Islet of Langerhans (tissue), 1 donor: Measurements from ENCODE around the gene DPY19L3.
"Not testable (repeated sequence)": the region's sequence is repeated elsewhere in the genome, so short reads cannot be mapped to it uniquely, and the experiment has no call there.

Source experiments
- FAIRE-seq: peaks from one replicate; lab custom pipeline; 2011; peaks lifted over from hg19 to GRCh38; lab: Jason Lieb, UNC

Gene DPY19L3, protein sequence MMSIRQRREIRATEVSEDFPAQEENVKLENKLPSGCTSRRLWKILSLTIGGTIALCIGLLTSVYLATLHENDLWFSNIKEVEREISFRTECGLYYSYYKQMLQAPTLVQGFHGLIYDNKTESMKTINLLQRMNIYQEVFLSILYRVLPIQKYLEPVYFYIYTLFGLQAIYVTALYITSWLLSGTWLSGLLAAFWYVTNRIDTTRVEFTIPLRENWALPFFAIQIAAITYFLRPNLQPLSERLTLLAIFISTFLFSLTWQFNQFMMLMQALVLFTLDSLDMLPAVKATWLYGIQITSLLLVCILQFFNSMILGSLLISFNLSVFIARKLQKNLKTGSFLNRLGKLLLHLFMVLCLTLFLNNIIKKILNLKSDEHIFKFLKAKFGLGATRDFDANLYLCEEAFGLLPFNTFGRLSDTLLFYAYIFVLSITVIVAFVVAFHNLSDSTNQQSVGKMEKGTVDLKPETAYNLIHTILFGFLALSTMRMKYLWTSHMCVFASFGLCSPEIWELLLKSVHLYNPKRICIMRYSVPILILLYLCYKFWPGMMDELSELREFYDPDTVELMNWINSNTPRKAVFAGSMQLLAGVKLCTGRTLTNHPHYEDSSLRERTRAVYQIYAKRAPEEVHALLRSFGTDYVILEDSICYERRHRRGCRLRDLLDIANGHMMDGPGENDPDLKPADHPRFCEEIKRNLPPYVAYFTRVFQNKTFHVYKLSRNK

DNA sequence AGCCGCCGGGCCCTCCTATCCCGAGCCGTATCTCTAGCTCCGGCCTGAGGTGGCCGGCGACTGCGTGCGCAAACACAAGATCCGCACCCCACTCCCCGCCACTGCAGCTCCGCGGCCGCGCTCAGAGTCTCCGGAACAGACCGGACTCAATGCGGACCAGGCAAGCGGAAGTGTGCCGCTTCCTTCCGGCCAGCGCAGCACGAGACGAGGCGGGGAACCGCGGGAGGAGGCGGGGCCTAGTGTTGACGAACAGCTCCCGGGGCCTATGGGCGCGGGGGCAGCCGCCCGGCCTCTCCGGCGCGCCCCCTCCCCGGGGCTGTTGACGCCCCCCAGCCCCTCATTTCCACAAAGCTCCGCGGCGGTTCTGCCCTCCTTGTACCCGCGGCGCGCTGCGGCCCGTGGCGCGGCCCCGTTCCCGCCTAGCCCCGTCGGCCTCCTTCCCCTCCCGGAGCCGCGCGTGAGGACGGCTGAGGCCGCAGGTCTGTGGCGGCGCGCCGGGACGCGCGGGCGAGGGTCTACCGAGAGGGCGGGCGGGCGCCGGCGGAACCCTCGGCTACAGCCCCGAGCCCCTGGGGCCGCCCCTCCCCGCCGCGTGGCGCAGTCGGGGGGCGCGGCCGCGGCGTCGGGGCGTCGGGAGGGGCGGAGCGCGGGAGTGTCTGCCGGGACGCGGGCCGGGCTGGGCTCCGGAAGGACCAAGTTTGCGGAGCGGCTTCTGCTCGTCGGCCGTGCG, at the start of gene DPY19L3:
Gene DPY19L3, plus strand, starts transcription at position 340 of the 730 bp plus-strand sequence. CDS start 2,484 bp downstream, outside the sequence.
- peak; percentile 43 for FAIRE-seq

DNA sequence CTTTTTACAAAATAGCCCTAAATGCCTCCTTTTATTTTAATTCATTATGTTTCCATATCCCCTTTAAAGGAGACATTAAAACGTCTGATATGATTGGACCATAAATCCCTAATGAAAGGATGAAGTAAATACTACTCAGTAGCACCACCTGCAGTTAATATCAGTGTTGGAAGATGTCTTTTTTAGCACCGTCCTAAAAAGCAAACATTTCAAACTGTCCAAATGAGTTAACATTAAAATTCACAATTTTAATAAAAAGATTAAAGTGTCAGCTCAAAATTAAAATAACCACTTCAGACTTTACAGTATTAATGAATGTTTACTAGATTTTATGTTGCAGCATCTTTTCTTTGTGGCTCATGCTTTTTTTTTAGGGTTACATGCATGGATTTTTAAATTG, 47.9 kb upstream of the DPY19L3 start:
- FAIRE-seq = no peak

DNA sequence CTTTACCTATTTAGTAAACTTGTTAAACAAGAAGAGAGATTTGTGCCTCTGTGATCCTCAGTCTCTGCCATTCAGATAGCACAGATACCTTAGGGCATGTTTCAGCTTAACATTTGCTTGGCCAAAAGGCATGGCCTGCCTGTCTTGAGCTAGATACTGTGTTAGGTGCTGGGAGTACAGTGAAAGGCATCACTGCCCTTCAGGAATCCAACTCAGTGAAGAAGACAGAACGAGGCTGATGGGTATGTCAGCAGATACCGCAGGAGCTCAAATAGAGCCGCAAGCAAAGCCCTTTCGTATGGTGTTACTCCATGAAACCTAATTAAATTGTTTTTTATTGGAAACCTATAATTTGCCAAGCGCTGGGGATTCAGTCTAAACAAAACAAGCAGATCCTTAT, 47.2 kb upstream of the DPY19L3 start:
- FAIRE-seq = no peak

DNA sequence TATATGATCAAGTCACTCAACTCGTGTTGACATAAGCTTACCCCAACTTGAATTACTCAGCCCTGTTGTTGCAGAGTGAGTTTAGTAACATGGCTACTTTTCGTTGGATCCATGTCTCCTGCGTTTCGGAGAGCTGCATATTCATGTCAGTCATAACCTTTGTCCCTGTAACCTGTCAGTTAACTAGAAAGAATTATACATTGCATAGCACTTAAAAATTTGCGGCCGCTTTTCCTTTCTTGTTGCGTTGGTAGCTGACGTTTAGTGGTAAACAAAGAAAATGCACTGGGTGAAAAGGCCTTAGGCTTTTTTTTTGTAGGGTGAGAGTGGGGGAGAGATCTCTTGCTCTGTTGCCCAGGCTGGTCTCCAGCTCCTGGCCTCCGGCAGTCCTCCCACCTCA, 46.0 kb upstream of the DPY19L3 start:
- no peak for FAIRE-seq

DNA sequence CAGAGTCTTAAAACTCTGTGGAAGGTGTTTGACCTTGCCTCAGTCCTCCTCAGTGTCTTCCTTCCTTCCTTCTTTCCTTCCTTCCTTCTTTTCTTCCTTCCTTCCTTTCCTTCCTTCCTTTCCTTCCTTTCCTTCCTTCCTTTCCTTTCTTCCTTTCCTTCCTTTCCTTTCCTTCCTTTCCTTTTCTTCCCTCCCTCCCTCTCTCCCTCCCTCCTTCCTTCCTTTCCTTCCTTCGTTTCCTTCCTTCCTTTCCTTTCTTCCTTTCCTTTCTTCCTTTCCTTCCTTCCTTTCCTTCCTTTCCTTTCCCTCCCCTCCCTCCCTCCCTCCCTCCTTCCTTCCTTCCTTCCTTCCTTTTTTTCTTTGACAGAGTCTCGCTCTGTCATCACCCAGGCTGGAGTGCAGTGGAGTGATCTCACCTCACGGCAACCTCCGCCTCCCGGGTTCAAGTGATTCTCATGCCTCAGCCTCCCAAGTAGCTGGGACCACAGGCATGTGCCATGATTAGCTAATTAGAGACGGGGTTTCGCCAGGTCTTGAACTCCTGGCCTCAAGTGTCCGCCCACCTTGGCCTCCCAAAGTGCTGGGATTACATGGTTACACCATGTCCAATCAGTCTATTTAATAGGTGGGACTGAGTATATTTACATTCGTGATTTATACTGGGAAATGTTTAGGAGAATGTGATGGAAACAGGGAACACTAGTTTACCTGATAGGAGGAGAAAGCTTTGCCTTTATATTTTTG, 43.8 kb upstream of the DPY19L3 start:
- no peak for FAIRE-seq

DNA sequence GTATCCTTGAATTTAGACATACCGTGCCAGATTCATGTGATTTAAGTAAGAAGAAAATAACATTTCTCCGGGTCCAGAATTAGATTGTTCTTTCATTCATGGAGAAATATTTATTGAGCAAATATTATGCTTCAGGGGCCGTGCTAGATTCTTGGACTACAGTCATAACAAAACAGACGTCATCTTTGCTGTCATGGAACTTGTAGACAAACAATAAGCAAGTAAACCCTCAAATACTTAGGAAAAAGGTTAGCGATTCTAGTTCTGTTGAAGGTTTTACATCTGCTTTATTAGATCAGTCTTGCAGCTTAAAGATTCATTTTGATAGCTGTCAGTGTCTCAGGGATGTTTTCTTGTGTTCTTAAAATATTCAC, 43.3 kb upstream of the DPY19L3 start:
- FAIRE-seq = no peak

DNA sequence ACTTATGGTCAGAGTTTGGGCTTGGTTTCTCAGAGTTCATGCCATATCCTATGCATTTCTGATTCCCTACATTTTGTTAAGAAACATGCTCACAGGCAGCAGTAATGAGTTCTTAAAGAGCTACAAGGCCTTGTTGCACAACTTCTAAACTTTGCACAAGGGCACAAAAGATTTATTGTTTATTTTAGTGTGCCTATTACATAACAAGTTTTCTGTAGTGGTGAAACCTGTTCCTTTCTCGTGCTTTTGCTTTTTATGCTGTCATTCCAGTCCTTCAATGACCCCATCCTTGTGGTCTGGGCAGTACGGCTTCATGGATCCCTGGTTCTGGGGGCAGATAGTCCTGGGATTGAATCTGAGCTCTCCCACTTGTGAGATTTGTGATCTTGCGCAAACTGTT, 42.4 kb upstream of the DPY19L3 start:
- no peak for FAIRE-seq

DNA sequence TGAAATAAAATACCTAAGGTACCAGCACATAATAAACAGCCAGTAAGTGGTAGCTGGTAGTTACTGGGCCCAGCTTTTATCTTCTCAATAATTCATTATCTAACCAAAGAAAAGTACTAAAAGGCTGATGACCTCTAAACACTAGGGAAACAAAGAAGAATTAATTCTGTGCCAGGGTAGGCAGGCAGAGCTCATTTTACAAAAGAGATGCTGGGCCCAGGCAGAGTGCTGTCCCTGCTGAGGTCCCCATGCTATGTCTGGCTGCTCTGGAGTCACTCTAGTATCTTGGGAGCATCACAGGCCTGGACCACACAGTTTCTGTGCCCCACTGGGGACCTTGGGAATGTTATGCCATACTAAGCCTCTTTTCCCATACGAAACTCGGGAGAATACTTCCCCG, 41.9 kb upstream of the DPY19L3 start:
- FAIRE-seq = no peak

DNA sequence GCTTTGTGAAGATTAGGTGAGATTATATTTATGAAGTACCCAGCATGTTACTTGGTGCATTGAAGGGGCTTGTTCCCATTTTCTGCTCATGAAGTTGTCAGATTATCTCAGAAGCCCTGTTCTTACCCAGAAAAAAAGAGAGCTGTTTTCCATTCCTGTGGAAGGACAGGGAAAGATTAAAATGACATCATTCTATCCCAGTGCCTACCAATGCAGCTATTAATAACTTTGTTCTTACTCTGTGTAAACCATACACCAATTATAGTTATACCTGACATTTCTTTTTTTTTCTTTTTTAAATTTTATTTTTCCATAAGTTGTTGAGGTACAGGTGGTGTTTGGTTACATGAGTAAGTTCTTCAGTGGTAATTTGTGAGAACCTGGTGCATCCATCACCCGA, 41.5 kb upstream of the DPY19L3 start:
- FAIRE-seq = no peak

DNA sequence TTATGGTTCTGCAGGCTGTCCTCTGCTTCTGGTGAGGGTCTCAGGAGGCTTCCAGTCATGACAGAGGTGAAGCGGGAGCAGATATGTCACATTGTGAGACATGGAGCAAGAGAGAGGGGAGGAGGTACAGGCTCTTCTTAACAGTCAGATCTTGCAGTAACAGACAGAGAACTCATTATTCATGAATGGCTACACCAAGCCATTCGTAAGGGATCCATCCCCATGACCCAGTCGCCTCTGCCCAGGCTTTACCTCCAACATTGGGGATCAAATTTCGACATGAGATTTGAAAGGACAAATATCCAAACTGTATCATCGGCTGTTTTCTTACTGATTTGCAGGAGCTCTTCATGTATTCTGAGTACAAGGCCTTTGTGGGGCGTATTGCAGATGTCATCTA, 38.5 kb upstream of the DPY19L3 start:
- no peak for FAIRE-seq

DNA sequence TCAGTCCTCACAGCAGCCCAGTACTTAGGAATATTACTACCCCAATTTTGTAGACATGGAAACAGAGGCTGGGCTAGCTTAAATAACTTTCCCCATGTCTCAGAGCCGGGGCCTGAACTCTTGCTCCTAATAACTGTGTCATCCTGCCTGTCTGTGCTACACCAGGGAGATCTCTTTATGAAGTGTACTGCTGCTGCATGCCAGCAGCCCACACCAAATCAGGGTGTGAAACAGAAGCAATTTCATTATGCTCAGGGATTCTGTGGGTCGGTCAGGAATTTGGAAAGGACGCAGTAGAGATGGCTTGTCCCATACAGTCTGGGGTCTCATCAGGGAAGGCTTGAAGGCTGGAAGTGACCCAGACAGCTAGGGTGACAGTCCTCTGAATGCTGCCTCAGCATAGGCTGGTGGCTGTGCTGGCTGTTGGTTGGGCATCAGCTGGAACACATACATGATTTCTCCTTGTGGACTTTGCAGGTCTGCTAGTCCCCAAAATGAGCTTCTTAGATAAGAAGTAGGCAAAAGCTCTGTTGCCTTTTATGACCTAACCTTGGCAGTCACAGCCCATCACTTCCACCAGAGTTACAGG, 37.5 kb upstream of the DPY19L3 start:
- FAIRE-seq = no peak

DNA sequence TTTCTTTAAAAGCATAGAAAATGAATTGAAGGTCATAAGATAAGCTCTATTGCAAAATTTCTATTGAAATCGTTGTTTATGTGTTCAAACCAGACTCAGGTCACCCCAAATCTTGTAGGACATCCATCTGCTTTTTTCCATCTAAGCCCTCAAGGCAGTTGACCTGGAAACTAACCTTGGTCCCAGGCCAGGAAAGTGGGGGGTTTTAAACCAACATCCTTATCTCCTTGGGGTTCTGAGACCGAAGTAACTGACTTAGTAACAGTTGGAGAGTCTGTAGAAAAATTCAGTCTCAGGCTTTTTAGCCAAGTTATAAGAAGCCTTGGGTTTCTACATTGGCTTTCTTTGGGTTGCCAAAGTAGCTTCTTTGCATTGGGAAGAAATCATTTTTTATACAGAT, 36.8 kb upstream of the DPY19L3 start:
- no peak for FAIRE-seq

DNA sequence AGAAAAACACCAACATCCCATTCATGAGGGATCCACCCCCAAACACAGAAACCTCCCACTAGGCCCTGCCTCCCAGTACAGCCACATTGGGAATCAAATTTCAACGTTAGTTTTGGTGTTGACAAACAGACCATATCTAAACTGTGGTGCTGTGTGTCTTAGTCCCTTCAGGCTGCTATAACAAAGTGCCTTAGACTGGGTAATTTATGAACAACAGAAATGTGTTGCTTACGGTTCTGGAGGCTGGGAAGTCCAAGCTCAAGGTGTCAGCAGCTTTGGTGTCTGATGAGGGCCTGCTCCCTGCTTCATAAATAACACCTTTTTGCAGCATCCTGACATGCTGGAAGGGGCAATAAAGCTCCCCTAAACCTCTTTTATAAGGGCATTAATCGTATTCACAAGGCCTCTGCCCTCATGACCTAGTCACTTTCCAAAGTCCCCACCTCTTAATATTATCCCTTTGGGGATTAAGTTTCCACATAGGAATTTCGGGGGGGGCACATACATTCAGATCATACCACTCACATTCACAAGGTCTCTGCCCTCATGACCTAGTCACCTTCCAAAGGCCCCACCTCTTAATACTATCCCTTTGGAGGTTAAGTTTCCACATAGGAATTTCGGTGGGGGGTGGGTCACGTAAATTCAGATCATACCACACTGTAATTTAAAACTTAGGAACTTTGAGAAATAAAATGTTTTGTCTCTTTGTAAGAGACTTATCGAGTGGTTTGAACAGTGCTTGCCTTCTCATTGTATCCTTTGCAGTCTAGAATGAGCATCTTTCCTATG, 32.6 kb upstream of the DPY19L3 start:
- no peak for FAIRE-seq

DNA sequence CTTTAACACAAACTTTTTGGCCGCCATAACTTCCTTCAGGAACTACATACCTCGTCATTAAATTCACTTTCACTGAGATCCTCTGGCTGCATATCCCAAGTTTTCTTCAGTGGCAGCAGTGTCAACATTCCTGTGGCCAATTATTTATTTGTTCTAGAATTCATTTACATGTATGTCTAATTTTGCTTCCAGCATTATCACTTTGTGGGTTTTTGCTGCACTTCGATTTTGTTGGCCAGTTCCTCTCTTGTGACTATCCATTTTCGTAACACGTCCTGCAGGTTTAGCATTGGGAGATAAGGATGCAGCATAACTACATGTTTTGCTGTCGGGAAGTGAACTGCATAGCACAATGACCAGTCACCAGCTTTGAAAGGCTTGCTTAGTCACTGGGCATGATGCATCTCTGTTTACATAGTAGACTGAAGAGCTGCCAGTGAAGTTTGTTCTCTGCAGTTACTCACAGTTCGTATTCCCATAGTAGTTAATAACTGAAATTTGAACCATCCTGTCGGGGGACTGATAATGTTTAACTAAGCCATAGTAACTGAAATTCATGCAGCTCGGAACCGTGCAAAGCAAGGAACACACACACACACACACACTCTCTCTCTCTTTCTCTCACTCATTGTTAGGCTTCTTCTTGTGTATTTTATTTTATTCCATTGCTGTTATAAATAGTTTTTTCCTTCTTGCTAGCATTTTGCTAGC, 31.8 kb upstream of the DPY19L3 start:
- FAIRE-seq = peak; percentile 97

DNA sequence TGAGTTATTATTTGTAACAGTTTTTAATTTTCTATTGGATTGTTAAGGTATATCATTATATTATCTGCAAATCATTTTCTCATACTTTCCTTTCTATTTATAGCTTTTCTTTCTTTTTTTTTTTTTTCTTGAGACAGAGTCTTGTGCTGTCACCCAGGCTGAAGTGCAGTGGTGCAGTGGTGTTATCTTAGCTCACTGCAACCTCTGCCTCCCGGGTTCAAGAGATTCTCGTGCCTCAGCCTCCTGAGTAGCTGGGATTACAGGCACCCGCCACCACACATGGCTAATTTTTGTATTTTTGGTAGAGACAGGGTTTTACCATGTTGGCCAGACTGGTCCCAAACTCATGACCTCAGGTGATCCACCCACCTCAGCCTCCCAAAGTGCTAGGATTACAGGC, 31.2 kb upstream of the DPY19L3 start:
- FAIRE-seq = not testable (repeated sequence)

DNA sequence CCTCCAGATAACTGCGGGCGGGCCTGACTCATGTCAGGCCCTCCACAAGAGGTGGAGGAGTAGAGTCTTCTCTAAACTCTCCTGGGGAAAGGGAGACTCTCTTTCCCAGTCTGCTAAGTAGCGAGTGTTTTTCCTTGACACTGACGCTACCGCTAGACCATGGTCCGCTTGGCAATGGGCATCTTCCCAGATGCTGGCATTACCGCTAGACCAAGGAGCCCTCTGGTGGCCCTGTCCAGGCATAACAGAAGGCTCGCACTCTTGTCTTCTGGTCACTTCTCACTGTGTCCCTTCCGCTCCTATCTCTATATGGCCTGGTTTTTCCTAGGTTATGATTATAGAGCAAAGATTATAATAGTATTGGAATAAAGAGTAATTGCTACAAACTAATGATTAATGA, 28.5 kb upstream of the DPY19L3 start:
- not testable (repeated sequence) for FAIRE-seq

DNA sequence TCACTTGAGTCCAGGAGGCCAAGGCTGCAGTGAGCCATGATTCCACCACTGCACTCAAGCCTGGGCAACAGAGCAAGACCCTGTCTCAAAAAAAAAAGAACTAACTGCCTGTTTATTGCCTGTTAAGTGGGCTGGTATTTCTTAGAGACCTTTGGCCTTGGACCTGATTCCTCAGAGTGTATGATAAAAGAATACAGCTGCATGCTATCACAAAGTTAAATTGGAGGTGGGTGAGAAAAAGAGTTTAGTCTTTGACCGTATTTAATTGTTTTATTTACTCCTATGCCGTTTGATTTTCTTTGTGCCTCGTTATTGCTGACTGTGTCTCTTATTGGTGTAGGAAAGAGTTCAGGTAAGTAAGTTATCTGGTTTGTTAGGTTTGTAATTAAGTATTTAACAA, 25.3 kb upstream of the DPY19L3 start:
- no peak for FAIRE-seq

DNA sequence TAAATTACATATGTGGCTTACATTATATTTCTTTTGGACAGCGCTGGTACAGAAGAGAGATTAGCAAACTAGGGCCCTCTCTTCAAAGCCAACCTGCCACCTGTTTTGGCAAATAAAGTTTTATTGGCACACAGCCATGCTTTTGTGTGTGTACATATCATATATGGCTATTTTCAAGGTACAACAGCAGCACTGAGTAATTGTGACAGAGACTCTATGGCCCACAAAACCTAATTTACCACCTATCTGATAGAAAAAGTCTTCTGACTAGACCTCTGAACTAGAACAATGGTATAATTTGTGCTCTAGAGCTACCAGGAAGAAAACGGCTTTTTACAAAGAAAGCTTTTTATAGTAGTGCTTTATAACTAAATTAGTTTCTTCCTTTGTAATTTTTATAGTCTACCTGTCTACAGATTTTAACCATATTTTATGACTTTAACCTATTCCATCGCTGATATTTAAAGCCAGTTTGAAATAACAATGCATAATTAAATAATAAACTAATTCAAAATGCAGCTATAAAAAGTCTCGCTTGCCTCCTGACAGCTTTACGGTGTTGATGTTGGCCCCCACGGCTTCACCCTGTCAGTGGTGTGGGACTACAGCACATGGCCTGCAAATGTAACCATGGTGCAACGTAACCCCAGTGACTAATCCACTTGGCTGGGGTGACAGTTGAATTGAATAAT, 17.7 kb upstream of the DPY19L3 start:
- FAIRE-seq = no peak

DNA sequence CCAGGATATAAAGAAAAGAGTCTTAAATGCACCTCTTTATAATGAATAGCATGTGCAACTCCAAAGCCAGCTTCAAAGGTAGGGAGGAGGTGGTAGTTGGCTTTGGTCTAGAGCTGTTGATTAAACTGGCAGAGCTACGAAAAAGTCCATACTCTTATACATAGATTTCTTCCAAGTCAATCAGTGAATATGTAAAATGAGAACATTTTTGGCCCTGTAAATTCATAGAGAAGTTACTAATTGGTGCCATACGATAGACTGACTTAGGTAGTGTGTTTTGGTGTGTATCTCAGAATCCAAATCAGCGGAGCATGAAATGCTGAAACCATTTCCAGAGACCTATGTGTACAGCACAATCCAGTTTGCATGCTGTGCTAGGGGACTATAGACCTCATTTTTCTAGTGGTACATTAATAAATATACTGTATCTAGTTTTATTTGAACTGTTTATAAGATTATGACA, 17.1 kb upstream of the DPY19L3 start:
- FAIRE-seq = no peak

DNA sequence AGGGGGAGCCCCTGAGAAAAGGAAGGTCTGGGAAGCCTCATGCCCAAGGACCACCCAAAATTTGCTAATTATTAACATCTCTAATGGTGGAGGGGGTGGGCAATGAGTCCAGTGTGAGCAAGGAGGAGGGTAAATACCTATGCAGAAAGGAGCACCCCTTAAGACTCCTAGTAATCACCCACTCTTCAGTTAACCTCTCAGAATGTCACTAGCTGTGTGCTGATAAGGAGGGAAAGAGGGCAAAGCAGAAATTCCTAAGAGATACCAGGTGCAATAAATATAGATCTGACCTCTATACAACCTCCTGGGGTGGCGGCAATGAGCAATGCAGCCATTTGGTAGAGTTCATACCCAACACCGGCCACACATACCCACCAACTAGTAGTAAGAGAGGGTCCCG, 12.7 kb upstream of the DPY19L3 start:
- FAIRE-seq = no peak
